ENCODE measurements around the gene HOXC5.
A peak's percentile ranks its signal among the peaks of the same experiment; 100 is the strongest.

The HOXC5 gene

DNA sequence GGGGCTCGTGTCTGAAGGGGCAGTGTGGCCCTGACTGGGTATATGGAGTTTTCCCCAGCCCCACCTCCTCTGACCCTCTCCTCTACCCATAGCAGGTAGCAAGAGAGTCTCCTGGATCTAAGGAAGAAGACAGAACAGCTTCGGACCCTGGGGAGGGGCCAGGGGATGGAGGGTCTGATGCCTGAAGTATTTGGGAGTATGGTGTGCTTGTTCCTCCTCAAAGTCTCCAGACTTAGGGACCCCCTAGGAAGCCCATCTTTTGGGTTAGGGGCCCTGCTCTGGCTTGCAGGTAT, 24.6 kb upstream of the HOXC5 start:
- no peak for DNase-seq

DNA sequence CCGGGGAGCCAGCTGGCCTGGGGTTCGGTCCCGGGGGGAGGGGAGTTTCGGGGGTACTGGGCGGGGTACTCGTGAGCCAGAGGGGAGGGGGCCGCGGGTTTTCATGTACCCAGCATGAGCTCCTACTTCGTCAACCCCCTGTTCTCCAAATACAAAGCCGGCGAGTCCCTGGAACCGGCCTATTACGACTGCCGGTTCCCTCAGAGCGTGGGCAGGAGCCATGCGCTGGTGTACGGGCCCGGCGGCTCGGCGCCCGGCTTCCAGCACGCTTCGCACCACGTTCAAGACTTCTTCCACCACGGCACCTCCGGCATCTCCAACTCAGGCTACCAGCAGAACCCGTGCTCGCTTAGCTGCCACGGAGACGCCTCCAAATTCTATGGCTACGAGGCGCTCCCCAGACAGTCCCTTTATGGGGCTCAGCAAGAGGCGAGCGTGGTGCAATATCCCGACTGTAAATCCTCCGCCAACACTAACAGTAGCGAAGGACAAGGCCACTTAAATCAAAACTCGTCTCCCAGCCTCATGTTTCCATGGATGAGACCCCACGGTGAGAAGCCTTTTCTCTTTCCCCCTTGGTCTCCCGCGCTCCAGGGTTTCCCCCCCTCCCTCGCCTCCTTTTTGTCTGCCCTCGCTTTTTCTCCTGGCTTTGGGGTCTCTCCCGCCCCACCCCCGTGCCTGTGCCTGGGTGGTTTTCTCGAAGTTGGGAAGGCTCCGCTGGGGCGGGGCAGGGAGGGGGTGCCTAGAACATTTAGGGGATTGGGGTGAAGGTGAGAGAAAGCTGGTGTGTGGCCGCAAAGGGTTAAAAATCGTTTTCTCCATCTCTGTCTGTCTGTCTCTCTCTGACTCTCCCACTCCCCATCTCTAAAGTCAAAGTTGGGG, 23.4 kb upstream of the HOXC5 start:
- peak in 1 of 4 experiments; percentile 23 for DNase-seq

DNA sequence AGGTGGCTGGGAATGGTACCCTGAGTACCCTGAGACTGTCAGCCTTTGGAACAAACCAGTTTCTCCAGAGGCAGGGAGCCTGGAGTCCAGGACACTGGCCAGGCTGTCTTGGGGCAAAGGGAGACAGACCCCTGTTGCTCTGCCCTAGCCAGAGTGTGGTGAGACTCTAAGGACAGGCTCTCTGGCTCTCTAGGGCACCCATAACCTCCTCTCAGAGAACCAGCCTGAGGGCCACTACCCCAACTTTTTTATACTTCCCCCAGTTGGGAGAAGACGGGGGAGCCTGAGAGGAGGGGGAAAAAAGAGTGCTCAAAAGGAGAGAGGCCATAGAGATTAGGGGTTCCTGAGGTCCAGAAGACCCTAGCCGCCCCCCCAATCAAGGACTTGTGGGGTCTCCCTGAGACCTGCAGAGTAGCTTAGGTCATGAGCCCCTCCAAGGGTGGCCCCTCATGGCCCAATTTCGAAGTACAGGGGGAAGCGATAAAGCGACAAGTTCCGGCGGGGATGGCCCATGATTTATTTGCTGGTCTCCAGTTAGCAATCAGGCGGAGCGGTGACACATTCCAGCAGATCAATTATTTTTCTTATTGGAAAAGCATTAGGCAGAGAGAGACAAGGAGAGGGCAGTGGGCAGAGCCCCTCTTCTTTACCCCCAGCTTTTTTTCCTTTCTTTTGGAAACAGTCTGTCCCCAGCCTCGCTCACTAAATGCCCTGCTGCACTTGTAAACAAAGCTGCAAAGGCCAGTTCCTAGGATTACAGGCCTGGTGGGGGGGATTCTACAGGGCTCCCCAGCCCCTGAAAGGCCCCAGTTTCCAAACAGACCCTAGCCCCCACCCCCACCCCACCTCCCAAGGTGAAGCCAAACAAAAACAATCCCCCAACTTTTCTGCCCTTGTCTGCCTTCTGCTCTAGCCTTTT, 22.5 kb upstream of the HOXC5 start:
- DNase-seq = no peak

DNA sequence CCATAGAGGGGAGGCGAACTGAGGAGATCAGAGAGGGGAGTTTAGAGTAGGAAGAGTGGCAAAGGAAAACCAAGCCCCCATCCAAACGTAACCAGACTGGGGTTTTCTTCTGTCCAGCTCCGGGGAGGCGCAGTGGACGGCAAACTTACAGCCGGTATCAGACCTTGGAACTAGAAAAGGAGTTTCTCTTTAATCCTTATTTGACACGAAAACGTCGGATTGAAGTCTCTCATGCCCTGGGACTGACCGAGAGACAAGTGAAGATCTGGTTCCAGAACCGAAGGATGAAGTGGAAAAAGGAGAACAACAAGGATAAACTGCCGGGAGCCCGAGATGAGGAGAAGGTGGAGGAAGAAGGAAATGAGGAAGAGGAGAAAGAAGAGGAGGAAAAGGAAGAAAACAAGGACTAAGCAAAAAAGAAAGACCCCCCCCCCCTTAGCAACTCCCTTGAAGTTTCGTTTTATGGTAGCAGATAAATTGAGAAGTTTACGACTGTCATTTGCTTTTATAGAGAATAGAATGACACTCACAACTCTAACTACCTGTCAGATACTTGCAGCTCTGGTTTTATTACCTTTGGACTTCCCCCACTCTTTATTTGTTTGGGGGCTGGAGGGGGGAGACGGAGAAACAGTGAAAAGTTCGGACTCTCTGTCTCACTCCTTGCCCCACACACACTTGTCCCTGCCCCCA, 21.7 kb upstream of the HOXC5 start:
- DNase-seq = no peak

DNA sequence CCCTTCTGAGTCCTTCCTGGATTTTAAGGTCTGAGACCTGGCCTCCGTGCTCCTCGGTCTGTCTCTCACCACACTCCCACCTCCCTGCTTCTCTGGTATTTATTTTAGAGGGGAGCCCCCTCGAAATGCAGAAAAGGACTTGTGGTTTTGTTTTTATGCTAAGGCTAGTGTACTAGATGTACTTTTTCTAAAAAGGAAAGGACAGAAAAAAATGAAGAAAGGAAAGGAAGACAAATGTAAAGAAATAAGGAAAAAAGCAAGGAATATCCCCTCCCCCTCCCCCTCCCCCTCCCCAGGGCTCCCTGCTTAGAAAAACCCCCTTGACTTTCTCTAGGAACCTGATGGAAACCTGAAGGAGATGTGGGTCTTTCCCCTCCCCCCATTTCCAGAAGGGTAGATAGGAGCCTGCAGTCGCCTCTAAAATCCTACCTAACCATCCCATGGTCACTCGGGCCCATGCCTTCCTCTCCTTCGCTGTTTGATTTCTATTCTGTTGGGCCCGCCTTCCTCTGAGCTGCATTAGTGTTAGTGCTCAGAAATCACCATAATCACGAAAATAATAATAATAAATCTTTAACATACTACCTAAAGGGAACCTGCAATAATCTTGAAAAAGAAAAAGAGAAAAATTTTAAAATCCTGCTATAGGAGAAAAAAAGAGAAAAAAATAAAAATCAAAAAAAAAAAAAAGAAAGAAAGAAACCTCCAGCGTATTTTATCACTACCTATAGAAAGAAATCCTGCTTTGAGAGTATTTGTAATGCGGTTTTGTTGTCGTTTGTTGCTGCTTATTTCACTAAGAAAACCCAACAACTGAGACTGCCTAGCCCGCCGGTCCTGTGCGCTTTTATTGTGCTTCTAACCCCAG, 21.0 kb upstream of the HOXC5 start:
- no peak for DNase-seq

DNA sequence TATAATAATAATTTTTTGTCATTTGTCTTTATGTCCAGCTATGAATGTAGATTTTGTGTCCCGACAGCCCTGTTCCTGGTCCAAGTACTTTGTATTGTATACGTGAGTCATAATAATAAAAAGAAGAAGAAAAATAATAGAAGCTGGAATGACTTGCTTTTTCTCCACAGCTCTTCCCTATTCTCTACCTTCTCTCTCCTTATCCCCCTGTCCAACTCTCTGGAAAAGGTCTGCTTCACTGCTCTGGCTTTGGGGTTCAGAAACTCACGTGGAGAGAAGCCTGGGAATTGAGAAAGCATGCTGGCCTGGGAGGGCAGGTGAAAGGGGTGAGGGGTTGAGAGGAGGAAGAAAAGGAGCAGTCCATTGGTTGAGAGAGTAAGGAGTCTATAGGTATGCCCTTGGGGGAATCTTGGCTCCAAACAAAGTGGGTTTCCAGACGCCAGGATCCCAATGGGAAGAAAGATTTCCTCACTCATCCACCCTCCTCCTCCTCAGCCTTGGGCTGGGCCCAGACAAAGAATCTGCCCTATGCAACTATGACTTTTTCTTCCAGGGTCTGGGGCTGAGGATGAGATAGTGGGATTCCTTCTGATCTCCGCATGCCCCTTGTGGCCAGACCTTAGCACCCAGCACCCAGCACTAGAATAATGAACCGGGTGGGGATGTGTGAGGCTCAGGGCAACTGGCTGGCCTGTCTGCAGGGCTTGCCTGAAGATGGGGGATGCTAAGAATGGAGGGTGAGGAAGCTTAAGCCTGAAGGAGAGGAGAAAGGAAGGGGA, 20.0 kb upstream of the HOXC5 start:
- no peak for DNase-seq

DNA sequence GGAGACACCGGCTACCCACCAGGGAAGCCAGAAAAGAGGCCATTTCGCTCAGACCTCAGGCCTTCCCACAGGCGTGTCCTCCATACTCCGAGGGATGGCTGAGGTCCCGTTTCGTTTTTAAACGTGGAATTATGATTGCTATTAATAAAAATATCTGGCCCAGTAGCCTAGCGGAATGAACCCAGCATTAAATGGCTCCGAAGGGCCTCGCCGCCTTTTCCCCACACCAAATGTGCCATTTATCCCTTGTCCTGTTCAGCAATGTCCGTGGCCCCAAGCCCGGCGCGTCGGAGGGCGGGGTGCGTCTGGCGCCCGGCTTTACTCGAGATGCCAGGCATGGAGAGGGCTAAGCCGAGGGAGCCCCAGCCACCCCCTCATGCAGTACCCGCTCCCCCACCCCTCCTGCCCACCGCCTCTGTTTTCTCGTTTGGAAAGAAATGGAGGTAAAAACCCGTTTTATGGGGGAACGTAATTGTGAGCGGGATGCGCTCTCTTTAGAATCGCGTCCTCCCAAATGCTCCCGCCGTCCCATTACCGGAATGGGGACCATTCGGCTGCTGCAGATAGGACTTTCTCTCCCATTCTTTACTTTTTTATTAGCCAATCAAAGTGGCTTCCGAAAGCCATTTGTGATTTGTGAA, 18.4 kb upstream of the HOXC5 start:
- no peak for DNase-seq

DNA sequence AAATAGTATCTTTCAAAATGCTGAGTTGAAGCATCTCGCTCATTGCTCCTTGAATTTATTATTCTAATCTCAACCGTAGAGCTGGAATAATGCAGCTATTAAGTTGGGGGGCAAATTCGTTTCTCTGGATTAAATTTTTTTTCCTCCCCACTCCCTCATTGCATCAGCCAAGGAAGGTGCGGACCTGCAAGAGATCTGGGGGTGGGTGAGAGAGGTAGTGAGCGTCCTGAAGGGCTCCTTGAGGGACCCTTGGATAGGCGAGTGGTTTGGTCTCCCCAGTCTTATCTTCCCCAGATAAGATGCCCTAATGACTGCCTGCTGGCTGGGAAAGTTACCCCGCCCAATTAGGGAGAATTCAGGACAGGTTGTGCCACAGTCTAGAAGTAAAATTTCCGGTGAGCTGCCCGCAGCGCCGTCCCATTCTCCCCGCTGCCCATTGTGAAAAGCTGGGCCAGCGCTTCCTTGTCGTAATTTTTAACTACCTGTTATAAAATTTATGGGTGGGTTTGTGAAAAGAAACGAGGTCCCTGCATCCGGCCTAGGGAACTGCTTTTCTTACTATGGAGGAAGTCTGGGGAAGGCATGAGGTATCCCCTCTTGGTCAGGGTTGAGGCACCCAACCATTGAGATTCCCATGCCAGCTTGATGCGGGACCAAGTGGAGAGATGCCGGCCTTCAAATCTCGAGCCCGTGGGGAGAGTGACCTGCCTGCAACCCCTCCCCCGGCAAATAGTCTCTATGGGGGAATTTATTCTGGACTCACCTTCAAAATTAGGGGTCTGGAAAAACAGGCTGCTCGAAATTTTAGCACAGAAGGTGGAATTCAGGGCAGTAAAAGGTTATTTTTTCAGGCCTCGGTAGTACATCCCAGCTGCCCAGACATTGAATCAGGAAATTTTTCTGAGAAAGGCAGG, 17.6 kb upstream of the HOXC5 start:
- DNase-seq = no peak

DNA sequence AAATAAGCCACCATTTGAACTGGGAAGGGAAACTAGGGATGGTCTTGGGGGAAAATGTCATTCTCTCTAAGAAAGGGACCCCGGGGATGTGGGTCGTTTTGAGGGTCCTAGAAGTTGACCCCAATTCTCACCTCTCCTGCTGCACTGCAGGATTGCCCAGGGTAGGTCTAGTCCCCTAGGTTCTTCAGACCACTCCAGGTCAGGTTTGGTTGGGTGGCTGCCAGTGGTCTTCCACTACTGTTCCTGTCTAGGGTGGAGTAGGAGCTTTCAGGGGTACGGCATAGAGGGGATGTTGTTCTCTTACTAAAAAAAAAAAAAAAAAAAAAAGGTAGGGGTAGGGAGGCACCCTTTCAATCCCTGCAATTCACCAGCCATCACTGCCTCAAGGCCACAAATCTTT, 16.8 kb upstream of the HOXC5 start:
- DNase-seq = no peak

DNA sequence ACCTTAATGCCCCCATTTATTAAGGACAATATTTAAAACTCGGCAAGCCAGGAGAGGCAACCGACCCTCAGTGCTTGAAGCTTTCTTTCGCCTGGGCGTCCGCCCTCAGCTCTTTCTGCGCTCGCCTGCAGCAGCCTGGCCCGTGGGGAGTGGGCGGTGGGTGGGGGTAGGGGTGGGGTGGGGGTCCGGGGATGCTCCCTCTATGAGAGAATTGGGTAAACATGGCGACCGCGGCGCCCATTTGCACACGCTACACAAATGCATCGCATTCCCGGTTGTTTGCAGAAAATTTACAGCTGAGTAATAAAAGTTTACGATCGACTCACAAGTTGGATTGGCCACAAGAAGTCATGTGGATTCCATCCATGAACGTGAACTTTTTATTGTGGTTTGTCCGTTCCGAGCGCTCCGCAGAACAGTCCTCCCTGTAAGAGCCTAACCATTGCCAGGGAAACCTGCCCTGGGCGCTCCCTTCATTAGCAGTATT, 16.3 kb upstream of the HOXC5 start:
- DNase-seq = no peak

DNA sequence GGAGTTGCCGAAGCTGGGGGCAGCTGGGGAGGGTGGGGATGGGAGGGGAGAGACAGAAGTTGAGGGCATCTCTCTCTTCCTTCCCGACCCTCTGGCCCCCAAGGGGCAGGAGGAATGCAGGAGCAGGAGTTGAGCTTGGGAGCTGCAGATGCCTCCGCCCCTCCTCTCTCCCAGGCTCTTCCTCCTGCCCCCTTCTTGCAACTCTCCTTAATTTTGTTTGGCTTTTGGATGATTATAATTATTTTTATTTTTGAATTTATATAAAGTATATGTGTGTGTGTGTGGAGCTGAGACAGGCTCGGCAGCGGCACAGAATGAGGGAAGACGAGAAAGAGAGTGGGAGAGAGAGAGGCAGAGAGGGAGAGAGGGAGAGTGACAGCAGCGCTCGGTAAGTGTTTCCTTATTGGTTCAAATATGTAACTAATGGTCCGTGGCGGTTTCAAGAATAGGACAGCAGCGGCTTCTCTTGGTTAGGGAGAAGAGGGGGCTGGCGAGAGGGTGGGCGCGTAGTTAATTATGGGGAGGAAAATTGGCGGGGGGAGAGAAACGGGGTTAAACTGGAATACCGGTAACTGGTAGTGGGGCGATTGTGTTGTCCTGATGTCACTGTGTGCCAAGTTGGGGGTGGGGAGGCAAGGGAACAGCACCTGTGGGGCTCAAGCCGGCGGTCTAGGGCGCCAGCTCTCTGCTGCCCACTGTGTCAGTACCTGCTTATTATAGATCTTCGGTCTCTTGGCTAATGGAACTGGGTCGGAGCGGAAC, 15.6 kb upstream of the HOXC5 start:
- no peak for DNase-seq

DNA sequence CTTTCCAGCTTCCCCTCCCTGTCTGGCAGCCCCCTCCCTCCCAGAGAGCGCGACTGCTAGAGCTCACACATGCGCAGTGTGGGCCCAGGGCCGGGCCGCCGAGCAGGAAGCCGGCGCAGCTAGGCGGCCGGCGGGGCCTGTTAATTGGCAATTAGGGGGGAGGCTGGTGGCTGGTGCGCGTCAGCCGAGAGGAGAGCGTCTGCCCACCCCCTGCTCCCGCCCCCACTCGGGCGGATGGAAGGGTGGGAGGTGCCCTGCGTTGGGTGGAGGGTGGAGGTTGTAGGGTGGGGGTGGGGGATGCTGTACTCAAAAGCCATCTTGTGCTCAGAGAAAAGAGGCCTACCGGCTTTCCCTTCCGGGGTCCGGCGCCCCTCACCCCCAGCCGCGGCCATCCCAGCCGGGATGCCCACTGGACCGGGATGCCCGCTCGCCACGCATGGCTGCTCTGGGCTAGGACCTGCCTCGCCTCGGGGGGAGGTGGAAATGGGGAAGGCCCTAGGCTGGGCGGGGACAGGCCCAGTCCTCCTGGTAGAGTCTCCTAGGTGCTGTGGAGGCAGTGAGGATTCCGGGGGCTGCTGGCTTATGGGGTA, 14.9 kb upstream of the HOXC5 start:
- peak in 3 of 4 experiments; percentile 32 to 45 (median 38) for DNase-seq

DNA sequence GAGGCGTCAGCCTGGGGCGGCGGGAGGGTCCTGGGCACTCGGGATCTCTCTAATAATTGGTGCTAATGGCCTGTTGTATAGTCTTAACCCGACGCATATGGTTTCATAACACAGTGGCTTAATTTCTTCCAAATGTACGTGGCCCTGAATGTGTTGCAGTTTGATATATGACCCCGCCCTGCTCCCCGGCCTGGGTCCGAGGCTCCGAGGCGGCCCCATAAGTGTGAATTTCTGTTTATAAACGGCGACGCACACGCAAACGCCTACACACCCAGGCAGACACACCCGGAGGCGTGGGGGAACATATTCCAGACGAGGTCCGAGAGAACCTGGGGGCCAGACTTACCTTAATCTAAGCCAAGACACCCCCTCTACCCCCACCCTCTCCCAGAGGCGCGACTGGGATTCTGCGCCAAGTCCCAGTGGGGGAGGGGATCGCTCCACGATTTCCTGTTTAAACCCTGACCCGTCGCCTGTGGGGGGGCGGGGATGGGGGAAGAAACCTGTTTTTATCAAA, 14.3 kb upstream of the HOXC5 start:
- DNase-seq = no peak

DNA sequence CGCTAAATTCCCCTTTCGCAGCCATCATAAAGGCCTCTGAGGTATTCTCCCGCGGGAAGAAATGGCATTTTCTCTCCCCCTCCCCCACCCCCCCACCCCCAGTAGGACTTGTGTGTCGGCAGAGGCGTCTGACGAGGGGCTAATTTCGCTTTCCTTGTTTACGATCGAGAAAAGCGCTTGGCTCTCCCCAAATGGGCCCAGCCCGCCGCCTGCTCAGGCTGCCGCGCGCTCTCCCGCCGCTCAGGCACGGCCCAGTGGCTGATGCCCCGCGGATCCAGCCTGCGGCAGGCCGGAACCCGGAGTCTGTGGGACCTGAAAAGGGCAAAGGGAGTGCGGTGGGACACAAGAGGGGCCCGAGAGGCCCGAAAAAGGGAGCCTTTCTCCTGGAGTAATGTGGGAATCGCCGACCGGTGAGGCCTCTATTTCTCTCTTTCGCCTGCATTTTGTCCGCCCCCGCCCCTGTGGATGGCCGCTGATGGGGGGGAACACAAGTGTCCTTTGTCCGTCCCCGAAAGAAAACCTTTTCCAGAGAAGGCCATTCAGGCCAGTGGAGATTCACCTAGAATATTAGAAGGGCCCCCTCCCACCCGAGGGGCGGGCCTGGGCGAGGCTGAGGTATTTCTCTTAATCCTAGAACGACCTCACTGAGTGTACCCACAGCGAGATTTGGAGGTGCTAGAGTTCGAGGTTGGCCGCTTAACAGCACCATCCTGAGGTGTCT, 13.6 kb upstream of the HOXC5 start:
- DNase-seq = no peak

DNA sequence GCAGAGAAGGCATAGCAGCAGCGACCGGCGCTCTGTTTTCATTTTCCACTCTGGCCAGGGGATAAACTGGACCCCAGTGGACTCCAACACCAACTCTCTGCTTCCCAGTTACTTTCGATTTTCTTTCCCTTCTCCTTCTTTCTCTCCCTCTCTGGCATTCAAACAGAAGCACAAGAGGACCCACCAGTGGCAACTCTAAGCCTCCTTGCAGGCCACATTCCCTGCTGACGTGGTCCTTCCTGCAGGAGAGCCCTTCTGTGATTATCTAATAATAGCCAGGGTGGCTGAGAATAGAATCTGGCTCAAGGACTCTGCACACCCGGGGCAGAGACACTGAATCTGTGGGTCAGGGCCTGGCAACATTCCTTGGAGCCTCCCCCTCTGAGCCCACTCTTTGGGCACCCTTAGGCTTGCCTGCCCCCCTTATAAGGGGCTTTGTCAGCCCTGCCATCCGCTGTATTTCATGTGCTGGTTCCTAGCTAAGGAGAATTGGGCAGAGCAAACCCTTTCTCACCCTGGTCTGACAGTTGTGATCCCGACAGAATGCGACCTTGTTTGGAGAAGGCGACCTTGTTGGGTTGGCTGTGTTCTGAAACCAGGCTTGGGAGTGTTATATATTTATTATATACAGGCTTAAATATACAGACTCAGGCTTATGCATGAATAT, 12.8 kb upstream of the HOXC5 start:
- no peak for DNase-seq

DNA sequence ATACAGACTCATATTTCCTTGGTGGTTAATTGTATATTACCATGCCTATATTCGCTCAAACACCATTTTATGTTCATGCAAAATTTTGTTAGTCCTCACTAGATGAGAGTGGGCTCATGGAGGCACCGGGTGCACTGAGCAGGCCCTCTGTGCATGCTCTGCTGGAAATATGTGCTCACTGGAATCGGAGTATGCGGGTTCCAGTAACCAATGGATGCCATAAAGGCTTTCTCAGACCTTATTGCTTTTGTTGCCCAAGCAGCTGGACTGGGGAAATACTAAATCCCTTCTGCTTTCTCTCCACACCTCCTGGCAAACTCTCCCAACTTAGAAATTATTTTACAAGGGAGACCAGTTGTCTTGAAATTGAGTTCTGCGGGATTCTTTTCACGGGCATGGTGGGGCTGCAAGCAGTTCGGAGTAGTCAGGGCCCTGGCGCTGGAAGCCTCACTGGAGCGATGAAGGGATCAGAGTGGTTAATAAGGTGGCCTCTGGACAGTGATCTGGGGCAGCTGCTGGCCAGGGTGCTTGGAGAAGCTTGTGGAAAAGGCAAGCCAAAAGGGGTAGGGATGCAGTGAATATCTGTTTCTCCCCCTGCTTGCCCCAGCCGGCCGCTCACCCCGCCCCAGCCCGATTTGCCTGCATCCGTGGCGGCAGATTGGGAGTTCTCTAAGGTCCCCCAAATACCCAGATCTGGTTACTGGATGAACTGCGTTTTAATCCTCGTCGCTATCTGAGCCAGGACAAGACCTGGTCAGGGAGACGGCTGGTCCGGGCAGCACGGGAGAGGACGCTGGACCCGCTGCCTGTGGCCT, 12.1 kb upstream of the HOXC5 start:
- no peak for DNase-seq
